A549 treated with dexamethasone at 1 μM for 4 hours (cell line): ENCODE results near the gene FBXW12. TPM values are rescaled to one million over a fixed set of nuclear protein-coding genes. Genes with fewer than 3 reads are reported as not detected.

Source experiments
- total RNA-seq: library from RNA; stranded (reverse); fragments of 200-300 nt; extraction: Qiagen RNA extraction; gene quantifications from 5 replicates; pipeline ENCODE4 v1.2.3, GENCODE V29; 2022

Gene FBXW12, protein sequence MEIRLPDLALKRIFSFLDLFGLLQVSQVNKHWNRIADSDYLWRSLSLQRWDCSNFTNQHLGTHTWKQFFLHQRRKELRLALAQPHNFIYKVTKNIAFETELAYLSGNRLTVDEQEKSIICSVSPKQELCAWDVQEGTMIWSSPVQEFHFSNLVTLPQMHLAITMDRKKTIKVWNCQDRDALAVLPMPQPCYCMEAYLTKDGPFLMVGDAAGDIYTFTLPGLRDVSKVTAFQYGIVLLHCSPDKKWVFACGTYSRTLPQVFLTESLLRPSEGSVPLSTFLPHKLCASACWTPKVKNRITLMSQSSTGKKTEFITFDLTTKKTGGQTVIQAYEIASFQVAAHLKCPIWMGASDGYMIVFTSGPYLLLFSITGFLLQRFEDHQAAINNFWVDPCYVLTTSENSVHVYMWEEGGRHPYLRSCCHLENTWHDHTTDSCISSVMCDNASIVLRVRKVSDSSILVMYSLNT
- total RNA-seq = not detected in 5 replicates

DNA sequence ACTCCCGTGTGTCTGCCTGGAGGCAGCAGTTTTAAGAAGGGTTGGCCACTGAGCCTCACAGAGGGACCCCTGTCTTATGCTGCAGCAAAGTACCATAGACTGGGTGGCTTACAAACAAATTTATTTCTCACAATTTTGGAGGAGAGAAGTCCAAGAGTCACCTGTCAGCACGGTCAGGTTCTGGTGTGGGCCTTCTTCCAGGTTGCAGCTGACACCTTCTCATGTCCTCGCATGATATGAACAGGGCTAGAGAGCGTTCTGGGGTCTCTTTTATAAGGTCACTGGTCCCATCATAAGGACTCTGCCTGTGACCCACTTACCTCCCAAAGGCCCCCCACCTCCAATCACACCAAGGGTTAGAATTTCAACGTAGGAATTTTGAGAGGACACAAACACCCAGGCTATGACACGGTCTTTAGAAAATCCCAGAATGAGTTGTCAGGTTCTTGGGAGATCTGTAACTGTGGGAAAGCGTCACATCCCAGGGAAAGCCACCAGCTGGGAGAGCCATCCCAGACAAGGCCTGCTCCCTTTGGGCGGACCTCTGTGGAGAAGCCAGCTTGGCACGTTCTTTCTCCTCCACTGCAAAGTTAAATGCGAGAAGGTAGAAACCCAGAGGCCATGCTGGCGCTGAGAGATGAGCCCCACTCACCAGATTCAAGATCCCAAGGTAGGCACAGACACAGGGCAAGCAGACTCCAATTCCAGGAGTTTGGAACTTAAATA lies at the start of gene FBXW12:
TSS of gene FBXW12 (plus strand) at position 569 of the 726 bp plus-strand sequence. CDS start 549 bp downstream, outside the sequence.

DNA sequence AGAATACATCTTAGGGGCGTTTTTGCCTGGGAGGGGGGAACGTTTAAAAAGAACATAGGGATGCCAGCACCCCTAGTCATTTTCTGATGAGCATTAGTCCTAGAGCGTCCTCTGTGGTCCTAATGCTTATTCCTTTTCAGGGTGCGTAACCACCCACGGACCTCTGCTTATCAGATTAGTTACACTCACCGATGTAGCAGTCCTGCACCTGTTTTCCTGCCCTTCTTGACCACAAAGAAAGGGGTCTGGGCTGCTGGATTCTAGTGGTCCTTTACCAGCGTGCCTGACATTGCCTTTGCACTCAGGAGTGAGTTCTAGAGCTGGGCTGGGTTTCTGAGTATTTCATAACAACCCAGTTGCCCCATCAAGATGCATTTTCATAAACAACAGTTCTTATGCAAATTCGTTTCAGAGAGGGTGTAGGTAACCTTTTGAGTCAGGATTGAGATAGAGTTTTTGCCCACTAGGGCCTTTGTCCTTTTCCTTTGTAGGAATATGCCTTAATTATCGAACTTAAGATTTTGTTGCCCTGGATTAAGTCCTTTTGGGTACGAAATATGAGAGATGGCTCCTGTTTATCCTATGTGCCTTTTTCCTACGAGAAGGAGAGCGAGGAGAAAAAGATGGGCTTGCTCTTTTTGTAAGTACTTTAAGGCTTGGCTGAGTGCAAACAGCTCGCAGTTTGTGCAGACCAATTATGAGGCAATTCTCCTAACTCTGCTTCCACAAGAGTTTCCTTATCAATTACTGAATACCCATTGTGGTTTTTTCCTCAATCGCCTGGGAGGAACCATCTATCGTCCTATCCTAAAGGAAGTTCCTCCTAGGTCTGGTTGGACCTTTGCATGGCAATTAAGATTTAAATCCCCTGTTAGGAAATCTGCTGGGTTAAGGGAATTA lies 38.4 kb upstream of the FBXW12 start, which contains the start of gene SPINK8:
TSS of gene SPINK8 (minus strand) at position 316 of the 900 bp plus-strand sequence. CDS start 5,320 bp downstream, outside the sequence.

DNA sequence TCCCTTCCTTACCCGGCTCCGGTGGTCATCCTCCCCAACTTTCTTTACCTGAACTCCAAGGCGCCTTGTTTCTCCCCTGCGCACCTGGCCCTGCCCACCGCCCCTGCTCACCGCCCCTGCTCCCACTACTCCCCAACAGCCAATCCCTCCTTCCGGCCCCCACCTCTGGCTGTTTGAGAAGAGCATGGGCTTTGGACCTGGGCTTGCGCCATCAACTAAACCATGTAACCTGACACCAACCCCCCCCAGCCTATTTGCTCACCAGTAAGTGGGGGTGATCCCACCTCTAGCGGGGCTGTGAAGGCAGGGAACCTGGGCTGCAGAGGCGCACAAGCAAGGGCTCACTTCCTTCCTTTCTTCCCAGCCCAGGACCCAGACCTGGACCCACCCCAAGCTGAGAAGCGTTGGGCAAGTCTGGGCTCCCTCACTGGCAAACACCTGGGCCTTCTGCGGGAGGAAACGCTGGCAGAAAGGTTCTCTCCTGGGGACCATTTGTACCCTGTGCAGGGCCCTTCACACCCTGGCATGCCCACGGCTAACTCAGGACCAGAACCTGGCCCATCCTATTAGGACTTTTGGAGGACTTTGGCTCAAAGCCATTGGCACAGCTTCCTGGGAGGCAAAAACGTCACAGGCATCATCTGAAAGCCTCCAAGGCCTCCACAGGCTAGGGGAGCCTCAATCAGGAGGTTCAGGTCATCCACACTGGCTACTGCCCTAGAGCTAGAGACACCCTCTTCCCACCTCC lies 58.1 kb downstream of the FBXW12 start, which contains the start of gene PLXNB1:
TSS of gene PLXNB1 (minus strand) at position 127 of the 748 bp plus-strand sequence. CDS start 5,475 bp downstream, outside the sequence.

DNA sequence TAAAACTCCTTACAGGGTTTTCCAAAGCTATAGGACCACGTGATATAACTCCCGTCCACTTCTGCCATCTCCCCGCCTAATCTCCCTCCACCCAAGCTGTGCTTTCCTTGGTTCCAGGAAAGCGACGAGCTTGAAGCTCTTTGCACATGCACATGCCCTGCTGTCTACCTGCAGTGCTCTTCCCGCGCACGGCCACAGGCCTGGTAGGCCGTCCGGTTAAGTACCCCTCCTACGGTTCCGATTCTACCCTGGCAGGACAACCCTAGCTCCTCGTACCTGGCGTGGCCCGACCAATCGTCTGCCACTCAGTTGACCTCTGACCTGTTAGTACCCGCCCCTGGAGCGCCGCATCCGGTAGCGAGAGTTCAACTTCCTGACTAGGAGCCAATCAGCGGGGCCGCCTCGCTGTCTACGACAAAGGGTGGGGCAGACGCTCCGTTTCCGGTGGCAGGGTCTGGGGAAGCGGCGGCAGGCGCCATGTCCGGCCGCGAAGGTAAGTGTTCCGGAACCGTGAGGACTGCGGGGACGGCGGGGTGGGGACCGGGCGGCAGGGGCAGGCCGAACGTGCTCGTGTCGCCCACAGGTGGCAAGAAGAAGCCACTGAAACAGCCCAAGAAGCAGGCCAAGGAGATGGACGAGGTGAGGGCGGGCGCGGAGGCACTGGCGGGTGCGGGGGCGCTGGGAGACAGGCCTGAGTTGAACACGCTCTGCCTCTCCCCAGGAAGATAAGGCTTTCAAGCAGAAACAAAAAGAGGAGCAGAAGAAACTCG lies 68.0 kb downstream of the FBXW12 start, which contains the start of the genes CCDC51 and TMA7:
TSS of gene CCDC51 (minus strand) at position 300 of the 770 bp plus-strand sequence. CDS start 4,991 bp downstream, outside the sequence.
TSS of gene TMA7 (plus strand) at position 438 of the 770 bp plus-strand sequence. CDS start at position 478, 40 bp downstream.

Other genes with a start within 250 kb of the FBXW12 start
- gene CDC25A, start 183.8 kb upstream of the FBXW12 start, total RNA-seq = 8.2 to 10.2 TPM (median 9.2 TPM) in 5 replicates
- gene CAMP, start 148.7 kb upstream of the FBXW12 start, total RNA-seq = 0.13 to 0.15 TPM in 2 of 5 replicates, not detected in the others
- 2.0 to 2.7 TPM (median 2.4 TPM) in 5 replicates for gene ZNF589, start 131.1 kb upstream of the FBXW12 start, total RNA-seq
- gene NME6, start 70.9 kb upstream of the FBXW12 start, total RNA-seq = 21.6 to 26.5 TPM (median 22.3 TPM) in 5 replicates
- not detected in 5 replicates for gene SPINK8, start 38.6 kb upstream of the FBXW12 start, total RNA-seq
- 11.2 to 20.0 TPM (median 16.7 TPM) in 5 replicates for gene PLXNB1, start 57.9 kb downstream of the FBXW12 start, total RNA-seq
- gene CCDC51, start 67.9 kb downstream of the FBXW12 start, total RNA-seq = 24.8 to 28.3 TPM (median 26.7 TPM) in 5 replicates
- 273 to 468 TPM (median 291 TPM) in 5 replicates for gene TMA7, start 68.0 kb downstream of the FBXW12 start, total RNA-seq
- 7.7 to 8.8 TPM (median 8.4 TPM) in 5 replicates for gene ATRIP, start 74.5 kb downstream of the FBXW12 start, total RNA-seq
- 95.5 to 137 TPM (median 133 TPM) in 5 replicates for gene SHISA5, start 132.0 kb downstream of the FBXW12 start, total RNA-seq
- 7.4 to 13.5 TPM (median 10.4 TPM) in 5 replicates for gene PFKFB4, start 184.6 kb downstream of the FBXW12 start, total RNA-seq
- gene UCN2, start 191.6 kb downstream of the FBXW12 start, total RNA-seq = 4.9 to 8.5 TPM (median 6.9 TPM) in 5 replicates
- 87.7 to 170 TPM (median 128 TPM) in 5 replicates for gene COL7A1, start 223.1 kb downstream of the FBXW12 start, total RNA-seq
- gene UQCRC1, start 237.4 kb downstream of the FBXW12 start, total RNA-seq = 150 to 202 TPM (median 156 TPM) in 5 replicates
- not detected in 5 replicates for gene TMEM89, start 249.6 kb downstream of the FBXW12 start, total RNA-seq